Peyer's patch (tissue), 4 donors: Measurements from ENCODE around the gene CTDNEP1.

Source experiments
- POLR2A ChIP-seq, 2 donors: fragments of 450-650 bp; IDR thresholded peaks; one replicate each; pipeline ENCODE4 v1.5.1; 2017; ENCODE audit warnings: antibody characterized with exemption in 2 of 2, mild to moderate bottlenecking in 2 of 2, moderate library complexity in 2 of 2
- TF ChIP-seq, protein P1 (sequence below), 6 experiments: fragments of 450-650 bp in 4 of 6; fragments of 200-600 bp in 2 of 6; sonication (generic) in 1 of 6; IDR thresholded peaks; one replicate each; pipeline ENCODE4 v1.5.1; 2017 to 2019; ENCODE audit warnings: antibody characterized with exemption in 6 of 6, mild to moderate bottlenecking in 3 of 6, moderate library complexity in 1 of 6

GRCh38 chr17:7285679-7286078 lies 34.1 kb upstream of the CTDNEP1 start:
- TF ChIP-seq, protein P1, sequence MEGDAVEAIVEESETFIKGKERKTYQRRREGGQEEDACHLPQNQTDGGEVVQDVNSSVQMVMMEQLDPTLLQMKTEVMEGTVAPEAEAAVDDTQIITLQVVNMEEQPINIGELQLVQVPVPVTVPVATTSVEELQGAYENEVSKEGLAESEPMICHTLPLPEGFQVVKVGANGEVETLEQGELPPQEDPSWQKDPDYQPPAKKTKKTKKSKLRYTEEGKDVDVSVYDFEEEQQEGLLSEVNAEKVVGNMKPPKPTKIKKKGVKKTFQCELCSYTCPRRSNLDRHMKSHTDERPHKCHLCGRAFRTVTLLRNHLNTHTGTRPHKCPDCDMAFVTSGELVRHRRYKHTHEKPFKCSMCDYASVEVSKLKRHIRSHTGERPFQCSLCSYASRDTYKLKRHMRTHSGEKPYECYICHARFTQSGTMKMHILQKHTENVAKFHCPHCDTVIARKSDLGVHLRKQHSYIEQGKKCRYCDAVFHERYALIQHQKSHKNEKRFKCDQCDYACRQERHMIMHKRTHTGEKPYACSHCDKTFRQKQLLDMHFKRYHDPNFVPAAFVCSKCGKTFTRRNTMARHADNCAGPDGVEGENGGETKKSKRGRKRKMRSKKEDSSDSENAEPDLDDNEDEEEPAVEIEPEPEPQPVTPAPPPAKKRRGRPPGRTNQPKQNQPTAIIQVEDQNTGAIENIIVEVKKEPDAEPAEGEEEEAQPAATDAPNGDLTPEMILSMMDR (IDR thresholded peaks at IDR 0.05), result no peak
- TF ChIP-seq POLR2A (IDR thresholded peaks at IDR 0.05), result no peak
